GM21360 (cell line): ENCODE data around the gene ARHGAP31.
"Not testable (repeated sequence)": the region's sequence is repeated elsewhere in the genome, so short reads cannot be mapped to it uniquely, and the experiment has no call there.

Source experiments
- ATAC-seq: cut with Tn5 transposase; IDR thresholded peaks from one replicate; pipeline ENCODE4 v1.9.1; 2021; ENCODE audit warnings: mild to moderate bottlenecking, moderate library complexity; ENCODE audit not compliant: unreplicated experiment

Gene ARHGAP31

DNA sequence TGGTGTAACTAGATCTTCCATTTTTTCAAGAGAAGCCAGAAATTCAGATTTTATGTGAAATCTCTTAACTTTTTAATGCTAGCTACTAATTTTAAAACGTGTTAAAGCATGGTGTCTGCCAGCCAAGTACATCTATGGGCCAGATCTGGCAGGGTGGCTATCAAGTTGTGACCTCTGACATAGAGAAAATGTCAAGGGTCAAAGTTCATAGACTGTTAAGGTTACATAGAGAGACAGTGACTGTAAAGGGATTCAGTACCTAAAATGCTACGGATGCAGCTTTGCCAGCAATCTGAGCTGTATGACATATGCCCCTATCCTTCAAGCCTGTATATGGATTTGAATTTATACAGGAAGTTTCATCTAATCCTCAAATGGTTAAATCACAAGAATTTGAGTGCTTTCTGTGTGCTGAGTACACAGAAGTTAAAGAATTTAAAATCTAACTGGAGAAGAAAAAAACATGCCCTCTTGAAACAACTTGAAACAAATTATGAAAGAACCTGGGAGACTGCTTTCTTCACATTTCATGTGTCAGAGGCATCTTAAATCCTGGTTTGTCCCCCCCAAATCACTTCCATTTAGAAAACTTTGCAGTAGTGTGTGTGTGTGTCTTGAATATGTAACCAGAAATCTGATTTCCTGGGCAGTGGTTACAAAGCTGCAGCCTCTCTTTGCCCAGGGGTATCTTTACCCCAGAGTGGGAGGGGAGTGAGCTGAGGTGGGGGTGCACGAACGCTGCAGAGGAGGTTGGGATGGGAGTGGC is 895 bp upstream of the ARHGAP31 start:
- ATAC-seq: no peak

DNA sequence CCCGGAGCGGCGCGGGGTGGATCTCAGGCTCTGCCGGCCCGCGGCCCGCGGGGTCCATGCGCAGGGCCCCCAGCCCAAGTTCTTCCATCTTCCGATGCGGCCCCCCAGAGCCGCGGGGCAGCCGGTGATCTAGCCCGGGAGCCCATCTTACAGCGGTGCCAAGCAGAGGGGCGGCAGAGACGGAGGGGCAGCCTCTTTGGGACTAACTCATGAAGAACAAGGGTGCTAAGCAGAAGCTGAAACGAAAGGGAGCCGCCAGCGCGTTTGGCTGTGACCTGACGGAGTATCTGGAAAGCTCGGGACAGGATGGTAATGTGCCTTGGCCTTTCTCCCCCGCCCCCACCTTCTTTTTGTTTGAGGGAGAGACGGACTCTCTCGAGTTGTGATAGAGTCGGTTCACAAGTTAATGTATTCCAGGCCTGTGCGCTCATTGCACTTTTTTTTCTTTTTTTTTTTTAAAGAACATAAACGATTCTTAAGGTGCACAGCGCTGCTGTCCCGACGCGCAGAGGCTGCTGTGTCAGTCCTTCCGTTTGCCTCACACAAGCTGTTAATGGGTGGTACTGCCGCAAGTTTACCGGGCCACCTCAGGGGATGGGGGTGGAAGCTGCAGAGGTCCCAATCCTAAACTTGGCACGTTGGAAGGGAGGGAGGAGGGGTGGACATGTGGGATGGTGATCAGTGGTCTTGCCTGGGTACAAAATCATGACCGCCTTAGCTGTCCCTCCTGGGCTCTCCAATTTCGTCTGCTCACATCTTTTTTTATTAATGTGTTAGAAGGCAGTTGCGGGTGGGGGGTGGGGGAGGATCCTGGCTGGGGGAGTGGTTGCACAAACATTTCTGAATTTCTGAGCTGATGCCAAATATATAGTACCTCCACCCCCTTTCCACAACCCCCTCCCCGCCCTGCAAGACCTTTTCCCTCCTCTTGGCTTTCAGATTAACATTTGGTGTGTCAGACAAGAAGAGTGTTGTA is 801 bp downstream of the ARHGAP31 start:
- ATAC-seq: peak; percentile 26

DNA sequence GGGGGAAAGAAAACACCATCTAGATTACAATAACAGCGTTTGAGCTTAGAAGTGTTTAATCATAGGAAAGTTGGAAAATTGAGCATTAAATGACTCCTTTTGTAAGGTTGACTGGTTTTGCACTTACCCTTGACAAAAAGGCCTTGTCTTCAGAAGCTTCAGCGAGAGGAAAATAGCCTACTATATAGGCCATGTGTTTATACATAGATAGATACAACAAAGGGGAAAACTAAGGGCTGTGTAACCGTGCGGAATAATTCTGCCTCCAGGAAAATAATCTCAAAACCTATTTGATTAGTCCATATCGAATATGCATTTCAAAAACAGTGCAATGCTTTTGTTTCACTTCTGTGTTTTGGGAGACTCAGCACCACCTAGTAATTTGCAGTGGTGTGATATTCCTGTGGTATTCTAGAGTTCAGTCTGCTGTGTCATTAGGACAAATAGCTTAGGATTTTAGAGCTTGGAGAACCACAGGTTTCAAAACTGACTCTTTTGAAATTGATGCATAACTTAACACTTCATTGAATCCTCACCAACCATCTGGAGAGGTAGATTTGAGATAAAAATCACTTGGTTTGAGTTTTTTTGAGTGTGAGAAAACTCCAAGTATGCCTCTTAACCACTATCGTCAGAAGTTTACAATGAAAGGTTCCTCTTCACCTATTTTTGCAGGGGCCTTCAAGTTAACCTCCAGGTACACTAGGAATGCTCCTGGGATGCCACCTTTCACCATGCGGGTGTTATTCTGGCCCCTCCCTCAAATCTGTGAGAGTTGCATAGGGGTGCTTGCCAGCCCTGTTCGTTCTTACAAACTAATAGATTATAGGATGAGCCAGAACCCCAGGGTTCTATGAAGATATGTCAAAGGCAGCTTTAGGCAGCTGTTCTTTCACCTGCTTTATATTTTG is 1.9 kb downstream of the ARHGAP31 start:
- ATAC-seq: no peak

DNA sequence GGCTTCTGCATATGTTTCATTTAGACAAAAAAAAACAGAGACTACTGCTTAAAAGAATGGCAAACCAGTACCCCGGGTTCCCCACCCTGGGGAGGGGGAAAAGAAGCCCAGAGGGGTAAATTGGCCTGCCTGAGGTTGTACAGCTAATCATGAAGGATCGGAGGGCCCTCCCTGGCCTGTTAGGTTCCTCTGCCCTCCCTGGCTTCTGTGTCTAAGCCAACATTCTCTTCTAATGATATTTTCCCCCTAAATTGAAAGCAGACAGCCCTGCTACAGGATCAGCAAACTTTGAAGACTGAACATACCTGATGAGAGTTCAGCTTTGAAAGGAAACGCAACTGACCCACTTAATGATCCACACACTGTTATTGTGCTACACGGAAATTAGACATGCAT is 2.5 kb downstream of the ARHGAP31 start:
- ATAC-seq: no peak

DNA sequence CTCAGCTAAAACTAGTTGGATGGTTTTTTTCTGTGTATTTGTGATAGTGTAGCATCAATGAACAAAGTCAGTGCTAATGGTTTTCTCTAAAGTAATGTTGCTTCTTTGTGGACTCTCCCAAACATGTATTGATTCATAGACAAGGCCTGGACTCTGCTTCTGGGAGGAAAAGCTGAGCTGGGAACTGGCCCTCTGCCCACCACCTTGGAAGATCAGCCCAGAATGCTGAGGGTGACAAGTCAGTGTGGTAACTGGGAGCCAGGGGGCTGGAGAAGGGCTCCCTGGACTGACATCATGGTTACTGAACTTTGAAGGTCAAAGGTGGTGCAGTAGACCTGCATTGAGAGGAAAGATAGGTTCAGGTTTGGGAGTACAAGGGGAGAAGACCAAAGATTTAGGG is 3.0 kb downstream of the ARHGAP31 start:
- no peak for ATAC-seq

DNA sequence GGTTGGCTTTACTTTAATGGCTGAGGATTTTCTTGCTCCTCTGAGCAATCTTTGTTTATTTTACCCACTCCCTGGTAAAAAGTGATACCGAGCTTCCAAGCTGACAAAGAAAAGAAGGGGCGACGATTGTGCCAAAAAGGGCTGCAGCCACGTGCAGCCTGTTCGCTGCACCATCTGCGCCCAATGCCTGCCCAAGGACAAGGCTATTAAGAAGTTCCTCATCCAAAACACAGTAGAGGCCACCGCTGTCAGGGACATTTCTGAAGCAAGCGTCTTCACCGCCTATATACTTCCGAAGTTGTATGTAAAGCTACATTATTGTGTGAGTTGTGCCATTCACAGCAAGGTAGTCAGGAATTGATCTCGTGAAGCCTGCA is 4.4 kb downstream of the ARHGAP31 start:
- no peak for ATAC-seq

DNA sequence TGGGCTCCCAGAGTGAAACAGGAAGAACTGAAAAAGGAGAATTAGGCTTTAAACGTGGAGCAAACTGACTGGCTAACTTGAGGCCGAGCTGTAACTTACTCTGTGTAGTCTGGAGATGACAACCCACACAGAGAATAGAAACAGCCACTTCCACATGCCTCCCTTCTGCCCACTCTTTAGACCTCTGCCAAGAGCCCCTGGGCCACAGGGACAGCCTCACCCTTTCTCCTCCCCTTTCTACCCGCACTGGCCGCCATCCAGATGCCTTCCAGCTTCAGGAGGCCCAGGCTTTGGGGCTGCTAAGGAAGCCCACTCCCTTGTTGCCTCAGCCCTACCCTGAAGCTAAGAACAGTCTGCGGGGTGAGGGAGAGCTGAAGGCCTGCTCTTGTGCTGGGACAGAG is 6.8 kb downstream of the ARHGAP31 start:
- no peak for ATAC-seq

DNA sequence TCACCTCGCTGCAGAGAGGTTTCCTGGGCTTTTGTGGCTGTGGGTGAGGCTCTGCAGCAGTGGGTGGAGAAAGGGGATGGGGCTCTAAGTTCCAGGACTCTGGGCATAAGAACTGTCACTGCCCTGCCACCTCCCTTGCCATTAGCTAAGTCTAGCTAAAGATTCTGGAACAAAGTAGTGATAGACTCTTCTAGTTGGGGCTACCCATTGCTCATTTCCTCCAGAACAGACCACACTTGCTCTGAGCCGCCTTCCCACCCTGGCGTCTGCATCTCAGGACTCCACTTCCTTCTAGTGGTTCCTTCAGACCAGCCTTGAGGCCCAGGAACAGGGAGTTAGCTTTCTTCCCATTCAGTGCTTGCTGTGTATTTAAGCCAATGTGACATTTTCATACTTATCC is 7.5 kb downstream of the ARHGAP31 start:
- no peak for ATAC-seq

DNA sequence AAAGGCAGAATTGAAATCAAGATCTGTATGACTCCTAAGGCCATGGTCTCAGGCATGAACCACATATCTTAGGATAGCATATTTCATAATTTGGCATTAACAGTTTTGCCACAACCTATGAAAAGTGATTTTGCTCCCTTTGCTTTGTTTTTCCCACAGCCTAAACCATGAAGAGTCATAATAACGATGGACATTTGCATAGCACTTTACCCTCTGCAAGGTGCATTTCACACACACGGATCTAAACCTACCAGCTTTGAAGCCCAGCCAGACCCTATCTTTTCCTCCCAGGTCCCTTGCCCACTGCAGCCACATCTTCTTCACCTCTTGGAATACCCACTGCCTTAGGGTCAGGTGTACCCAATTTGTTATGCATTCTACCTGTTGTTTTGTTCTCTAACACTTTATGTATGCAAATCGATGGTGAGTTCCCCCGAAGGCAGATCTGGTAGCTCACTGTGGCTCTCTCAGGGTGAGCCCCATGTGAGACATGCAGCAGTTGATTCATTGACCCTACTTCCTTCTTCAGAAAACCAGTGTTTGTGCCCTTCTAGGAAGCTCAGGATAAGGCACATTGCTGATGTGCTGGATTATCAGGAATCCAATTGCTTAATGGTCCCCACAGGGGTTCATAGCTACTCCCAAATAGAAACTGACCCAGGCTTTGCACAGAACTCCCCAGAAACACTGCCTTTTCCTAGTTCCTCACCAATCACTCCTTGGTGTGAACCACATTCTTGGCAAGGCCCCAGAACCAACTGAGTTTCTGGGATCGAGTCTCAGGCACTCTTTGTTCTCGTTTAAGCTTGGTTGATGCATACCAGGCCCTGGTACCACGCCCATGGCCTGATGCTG is 8.7 kb downstream of the ARHGAP31 start:
- ATAC-seq: no peak

DNA sequence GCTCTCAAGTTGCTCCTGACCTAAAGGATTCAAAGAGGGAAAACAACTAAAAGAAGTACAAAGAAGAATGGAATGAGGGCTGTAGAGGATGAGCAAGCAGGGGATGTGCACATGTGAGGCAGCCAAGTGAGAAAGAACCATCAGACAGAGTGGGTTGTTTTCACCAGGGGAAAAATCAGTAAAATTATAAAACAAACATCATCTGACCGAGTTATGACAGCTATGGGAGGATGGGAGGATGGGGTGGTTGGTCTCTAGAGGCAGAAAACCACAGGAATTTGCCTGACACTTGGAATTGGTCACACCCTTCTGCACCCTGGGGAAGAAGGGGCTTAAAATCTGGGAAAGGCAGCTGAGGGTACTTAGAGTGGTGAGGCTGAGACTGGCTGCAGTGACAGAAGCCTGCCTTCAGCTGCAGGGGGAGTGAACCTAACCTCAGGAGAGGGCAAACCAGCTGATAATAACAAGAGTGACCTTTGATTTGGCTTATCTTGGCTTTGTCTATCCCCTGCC is 10.1 kb downstream of the ARHGAP31 start:
- ATAC-seq: no peak

DNA sequence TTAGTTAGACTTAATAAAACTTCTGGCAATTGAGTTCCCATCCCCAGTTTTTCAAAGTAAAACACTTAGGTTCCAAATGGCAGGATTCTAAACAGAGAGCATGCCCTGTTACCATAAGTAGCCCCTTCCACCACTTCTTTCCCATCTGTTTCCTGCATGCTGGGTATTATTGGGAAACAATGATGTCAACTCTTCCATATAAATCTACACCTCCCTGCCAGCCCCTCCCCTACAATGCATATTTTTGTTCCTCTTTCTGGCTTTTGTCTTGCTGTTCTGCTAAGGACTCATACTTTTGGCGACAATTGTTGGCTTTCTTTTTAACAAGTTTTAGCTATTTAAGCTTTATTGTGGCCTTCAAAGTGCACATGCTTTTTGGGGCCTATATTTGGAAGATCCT is 11.1 kb downstream of the ARHGAP31 start:
- no peak for ATAC-seq

DNA sequence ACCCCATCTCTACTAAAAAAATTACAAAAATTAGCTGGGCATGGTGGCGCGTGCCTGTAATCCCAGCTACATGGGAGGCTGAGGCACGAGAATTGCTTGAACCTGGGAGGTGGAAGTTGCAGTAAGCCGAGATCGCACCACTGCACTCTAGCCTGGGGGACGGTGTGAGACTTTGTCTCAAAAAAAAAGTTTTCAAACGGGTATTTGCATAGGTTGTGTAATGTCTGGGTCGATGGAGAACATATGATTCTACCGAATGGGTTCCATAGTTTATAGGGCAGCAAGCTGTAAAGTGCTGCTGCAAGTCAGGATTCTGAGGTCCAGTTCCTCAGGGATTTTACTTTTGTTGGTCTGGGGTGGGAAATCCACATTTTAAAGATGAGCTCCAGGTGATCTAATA is 12.2 kb downstream of the ARHGAP31 start:
- ATAC-seq: not testable (repeated sequence)

DNA sequence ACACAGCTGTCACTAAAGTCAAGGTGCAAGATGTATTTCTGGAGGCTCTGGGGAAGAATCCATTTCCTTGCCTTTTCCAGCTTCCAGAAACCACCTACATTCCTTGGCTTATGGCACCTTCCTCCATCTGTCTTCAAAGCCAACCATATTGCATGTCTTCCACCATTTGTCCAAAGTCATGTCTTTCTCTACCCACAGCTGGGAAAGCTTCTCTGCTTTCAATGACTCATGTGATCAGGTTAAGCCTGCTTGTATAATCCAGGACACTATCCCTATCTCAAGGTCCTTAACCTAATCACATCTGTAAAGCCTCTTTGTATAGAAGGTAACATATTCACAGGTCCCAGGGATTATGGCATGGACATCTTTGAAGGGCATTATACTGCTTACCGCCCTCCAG is 14.2 kb downstream of the ARHGAP31 start:
- no peak for ATAC-seq

DNA sequence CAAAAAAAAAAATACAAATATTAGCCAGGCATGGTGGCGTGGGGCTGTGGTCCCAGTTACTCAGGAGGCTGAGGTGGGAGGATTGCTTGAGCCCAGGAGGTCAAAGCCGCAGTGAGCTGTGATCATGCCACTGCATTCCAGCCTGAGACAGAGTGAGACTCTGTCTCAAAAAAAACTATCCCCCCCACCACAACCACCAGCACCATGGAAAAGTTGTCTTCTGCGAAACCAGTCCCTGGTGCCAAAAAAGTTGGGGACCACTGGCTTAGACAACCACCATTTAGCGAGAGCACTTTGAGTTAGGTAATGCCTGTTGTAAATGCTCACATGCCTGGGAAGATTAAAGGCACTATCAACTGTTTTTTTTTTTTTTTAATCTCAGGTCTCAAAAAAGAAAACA is 15.4 kb downstream of the ARHGAP31 start:
- no peak for ATAC-seq

DNA sequence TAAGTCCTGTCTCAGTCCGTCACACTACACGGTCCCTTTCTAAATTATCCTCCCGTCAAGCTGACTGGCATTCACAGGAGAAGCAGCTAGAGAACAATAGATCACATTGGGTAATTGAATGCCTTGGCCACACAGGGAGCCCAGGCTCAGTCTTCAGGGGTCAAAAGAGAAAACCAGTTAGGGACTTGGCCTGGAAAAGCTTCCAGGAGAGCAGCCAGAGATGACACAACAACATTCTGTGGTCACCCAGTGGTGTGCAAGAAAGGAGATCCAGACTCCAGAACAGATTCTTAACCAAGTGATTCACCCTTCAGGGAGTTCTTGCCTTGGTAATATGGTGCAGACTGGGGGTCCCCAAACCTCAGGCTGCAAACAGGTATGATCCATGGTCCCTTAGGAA is 15.9 kb downstream of the ARHGAP31 start:
- ATAC-seq: no peak

DNA sequence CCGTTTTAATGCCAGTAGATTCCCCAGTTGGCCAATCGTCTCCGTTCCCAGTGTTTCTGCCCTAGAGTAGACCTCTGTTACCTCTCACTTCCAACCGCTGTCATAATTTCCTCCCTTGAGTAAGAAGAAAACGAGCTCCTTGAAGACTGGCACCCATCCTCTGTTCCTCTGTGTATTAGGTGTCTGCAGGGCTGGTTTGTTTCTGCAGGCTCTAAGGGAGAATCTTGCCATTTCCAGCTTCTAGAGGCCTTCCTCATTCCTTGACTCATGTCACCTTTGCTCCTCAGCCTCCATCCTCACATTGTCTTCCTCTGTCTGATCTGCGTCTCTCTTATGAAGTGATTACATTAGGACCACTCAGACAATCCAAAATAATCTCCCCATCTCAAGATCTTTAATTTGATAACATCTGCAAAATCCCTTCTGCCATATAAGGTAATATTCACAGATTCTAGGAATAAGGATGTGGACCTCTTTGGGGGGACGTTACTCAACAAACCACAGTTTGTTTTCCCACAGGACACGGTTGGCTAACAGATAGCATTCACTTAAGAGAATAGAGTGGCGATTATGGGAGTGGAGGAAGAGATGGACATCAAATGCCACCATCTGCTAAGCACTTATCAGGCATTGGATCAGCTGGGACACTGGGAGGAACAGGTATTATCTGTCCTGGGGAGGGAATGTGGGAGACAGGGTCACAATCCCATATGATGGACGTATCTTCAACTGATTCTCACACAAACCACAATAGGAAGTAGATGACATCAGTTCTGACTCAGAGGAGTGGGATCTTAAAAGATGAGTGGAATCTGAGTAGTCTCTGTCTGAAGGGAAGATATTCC is 17.1 kb downstream of the ARHGAP31 start:
- no peak for ATAC-seq

DNA sequence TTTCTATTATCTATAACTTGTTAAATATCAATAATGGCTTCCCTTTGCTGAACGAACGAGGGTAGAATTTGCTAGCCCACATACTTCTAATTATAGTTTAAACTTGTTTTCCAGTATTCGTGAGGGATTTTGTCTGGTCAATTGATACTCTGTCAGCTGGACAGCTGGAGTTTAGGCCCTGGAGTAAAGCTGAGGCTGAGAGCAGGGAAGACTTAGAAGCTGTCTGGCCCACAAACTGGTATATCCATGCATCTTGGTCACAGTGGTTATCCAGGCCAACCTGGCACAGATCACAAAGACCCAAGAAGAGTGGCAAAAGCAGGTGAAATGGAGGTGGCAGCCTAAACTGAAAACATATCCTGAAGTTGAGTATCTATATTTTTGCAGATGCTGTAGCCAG is 19.3 kb downstream of the ARHGAP31 start:
- ATAC-seq: no peak

DNA sequence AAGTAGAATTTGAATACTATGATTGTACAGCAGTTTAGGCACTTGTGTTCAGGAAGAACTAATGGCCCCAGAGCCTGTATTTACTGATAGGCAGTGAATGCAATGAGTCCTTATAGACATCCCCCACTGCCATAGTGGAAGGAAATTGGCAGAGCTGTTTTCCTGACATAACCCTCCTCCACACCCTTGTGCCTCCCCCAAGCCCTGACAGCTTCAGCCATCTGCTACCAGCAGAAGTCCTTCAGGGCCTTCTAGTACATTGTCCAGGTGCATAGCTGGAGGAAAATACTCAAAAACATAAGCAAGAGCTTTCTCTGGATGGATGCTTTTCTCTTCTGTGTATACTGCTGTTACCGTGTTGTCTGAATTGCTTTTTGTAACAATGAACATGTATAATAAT is 20.6 kb downstream of the ARHGAP31 start:
- no peak for ATAC-seq
